ENCODE data around the gene ZNF613. TPM values are rescaled to one million over a fixed set of nuclear protein-coding genes. Genes with fewer than 3 reads are reported as not detected.

Gene ZNF613
- total RNA-seq, 1 experiment from 2014 or later, result 3.1 TPM

- Histone ChIP-seq H3K9ac (ENCODE audit: low read length) (no peak overlapping the region), H3K9me2 (replicated peaks; ENCODE audit: low read length) (no peaks in the 10 kb centered on the region), H3K4me2 (ENCODE audit: low read length) (no peak overlapping the region), H4K20me1 (ENCODE audit: low read length) (no peaks in the 10 kb centered on the region), H3K27me3 (ENCODE audit: low read length) (no peaks in the 10 kb centered on the region), H3K4me1 (ENCODE audit: insufficient read depth, low read length) (peaks cover 6% of the 10 kb centered on the region; the same call in 1 of the 2 replicates), H2AFZ (ENCODE audit: low read length) (no peak overlapping the region), H3F3A (ENCODE audit: low read length, unreplicated experiment) (no peaks in the 10 kb centered on the region), H3K4me3 (ENCODE audit: low read length) (no peak overlapping the region), H3K9me3 (ENCODE audit: low read length) (peaks cover 65% of the 10 kb centered on the region), H3K27ac (ENCODE audit: low read length) (no peak overlapping the region), H3K36me3 (ENCODE audit: low read depth, low read length) (peaks cover 80% of the 10 kb centered on the region), H3K79me2 (ENCODE audit: low read length) (peaks cover 13% of the 10 kb centered on the region)
- POLR2A ChIA-PET (ENCODE audit: unreplicated experiment), result no interaction called here
- BruUV-seq (replicated peaks), result no TSS peak
- ATAC-seq (no peak), DNase-seq (no peak)
- CTCF ChIA-PET, result no interaction called here
- TF ChIP-seq EZH2phosphoT487 (IDR thresholded peaks at IDR 0.05; ENCODE audit: borderline replicate concordance, low read length) (no peak), EZH2 (IDR thresholded peaks at IDR 0.05; ENCODE audit: low read length, unreplicated experiment) (no peak), CTCF (conservative IDR thresholded peaks at IDR 0.05; ENCODE audit: low read depth, low read length) (no peak)
- intact Hi-C loops (cut with micrococcal nuclease), result no loop called here
Measured at GRCh38 chr19:51931921-51932320, 4.6 kb downstream of the ZNF613 start.

GRCh38 chr19:51938936-51939335 lies 11.7 kb downstream of the ZNF613 start:
- H3K79me2 ChIP-seq (ENCODE audit: low read length), result no peaks in the 10 kb centered on the region
- H4K20me1 ChIP-seq (ENCODE audit: low read length), result no peaks in the 10 kb centered on the region
- H3K4me2 ChIP-seq (ENCODE audit: low read length), result no peak overlapping the region
- TF ChIP-seq EZH2phosphoT487 (IDR thresholded peaks at IDR 0.05; ENCODE audit: borderline replicate concordance, low read length) (no peak), CTCF (conservative IDR thresholded peaks at IDR 0.05; ENCODE audit: low read depth, low read length) (no peak), EZH2 (IDR thresholded peaks at IDR 0.05; ENCODE audit: low read length, unreplicated experiment) (no peak)
- H3K27me3 ChIP-seq (ENCODE audit: low read length), result no peaks in the 10 kb centered on the region
- H3K9me3 ChIP-seq (ENCODE audit: low read length), result peaks cover 63% of the 10 kb centered on the region
- POLR2A ChIA-PET (ENCODE audit: unreplicated experiment), result no interaction called here
- H3K9me2 ChIP-seq (replicated peaks; ENCODE audit: low read length), result no peaks in the 10 kb centered on the region
- H3K27ac ChIP-seq (ENCODE audit: low read length), result no peak overlapping the region
- DNase-seq (no peak), ATAC-seq (no peak)
- intact Hi-C loops (cut with micrococcal nuclease), result no loop called here
- CTCF ChIA-PET, result no interaction called here
- no peak overlapping the region for H3K9ac ChIP-seq (ENCODE audit: low read length)
- H3F3A ChIP-seq (ENCODE audit: low read length, unreplicated experiment), result no peaks in the 10 kb centered on the region
- H2AFZ ChIP-seq (ENCODE audit: low read length), result no peak overlapping the region
- BruUV-seq (replicated peaks), result no TSS peak
- H3K4me3 ChIP-seq (ENCODE audit: low read length), result no peak overlapping the region
- peaks cover 91% of the 10 kb centered on the region for H3K36me3 ChIP-seq (ENCODE audit: low read depth, low read length)
- H3K4me1 ChIP-seq (ENCODE audit: insufficient read depth, low read length), result no peaks in the 10 kb centered on the region

- Histone ChIP-seq H3K79me2 (ENCODE audit: low read length) (no peaks in the 10 kb centered on the region), H2AFZ (ENCODE audit: low read length) (no peak overlapping the region), H3K4me1 (ENCODE audit: insufficient read depth, low read length) (no peaks in the 10 kb centered on the region), H3K4me2 (ENCODE audit: low read length) (no peak overlapping the region), H3K9me2 (replicated peaks; ENCODE audit: low read length) (no peaks in the 10 kb centered on the region), H4K20me1 (ENCODE audit: low read length) (no peaks in the 10 kb centered on the region), H3K4me3 (ENCODE audit: low read length) (no peak overlapping the region; the same call in 1 of the 2 replicates), H3K9me3 (ENCODE audit: low read length) (peaks cover 93% of the 10 kb centered on the region), H3K36me3 (ENCODE audit: low read depth, low read length) (peaks cover 76% of the 10 kb centered on the region), H3K27me3 (ENCODE audit: low read length) (no peaks in the 10 kb centered on the region), H3K27ac (ENCODE audit: low read length) (no peak overlapping the region), H3K9ac (ENCODE audit: low read length) (no peak overlapping the region), H3F3A (ENCODE audit: low read length, unreplicated experiment) (no peaks in the 10 kb centered on the region)
- POLR2A ChIA-PET (ENCODE audit: unreplicated experiment), result no interaction called here
- DNase-seq (no peak), ATAC-seq (no peak)
- intact Hi-C loops (cut with micrococcal nuclease), result no loop called here
- TF ChIP-seq EZH2 (IDR thresholded peaks at IDR 0.05; ENCODE audit: low read length, unreplicated experiment) (no peak), CTCF (conservative IDR thresholded peaks at IDR 0.05; ENCODE audit: low read depth, low read length) (no peak), EZH2phosphoT487 (IDR thresholded peaks at IDR 0.05; ENCODE audit: borderline replicate concordance, low read length) (no peak)
- CTCF ChIA-PET, result no interaction called here
- no TSS peak for BruUV-seq (replicated peaks)
Measured at GRCh38 chr19:51944798-51945552, 17.7 kb downstream of the ZNF613 start.
